Brain microvascular endothelial cell (primary cell): Measurements from ENCODE around the gene DUSP8.
"Not testable (repeated sequence)": the region's sequence is repeated elsewhere in the genome, so short reads cannot be mapped to it uniquely, and the experiment has no call there.

Experiments used
- DNase-seq: peaks from one replicate; pipeline ENCODE4 v3.0.0-alpha.2; 2020
- H3K27ac ChIP-seq: fragments of 250-450 bp; sonication (Bioruptor Pico); 2 replicates; pipeline ENCODE4 v1.5.1; 2020; ENCODE audit warnings: mild to moderate bottlenecking, moderate library complexity
- H3K27me3 ChIP-seq: fragments of 250-450 bp; sonication (Bioruptor Pico); replicated peaks from 2 replicates; pipeline ENCODE4 v1.5.1; 2020; ENCODE audit warnings: mild to moderate bottlenecking
- H3K36me3 ChIP-seq: fragments of 250-450 bp; sonication (Bioruptor Pico); replicated peaks from 2 replicates; pipeline ENCODE4 v1.5.1; 2020; ENCODE audit warnings: mild to moderate bottlenecking
- H3K4me3 ChIP-seq: 2 replicates; pipeline ENCODE4 v1.5.1; 2011; ENCODE audit warnings: low read depth, mild to moderate bottlenecking, control low read depth, low read length, moderate library complexity
- CTCF ChIP-seq: IDR thresholded peaks from 2 replicates; pipeline ENCODE4 v1.5.1; 2011; ENCODE audit warnings: low read depth, mild to moderate bottlenecking, moderate library complexity, low read length, control low read depth, inconsistent platforms; ENCODE audit errors: missing control alignments
- in situ Hi-C: cut with HindIII; loops from 2 replicates; pipeline ENCODE4 v1.10.0; 2017; ENCODE audit warnings: low sequenced_read_pairs, low pct_ligation_motif_present

The DUSP8 gene, protein sequence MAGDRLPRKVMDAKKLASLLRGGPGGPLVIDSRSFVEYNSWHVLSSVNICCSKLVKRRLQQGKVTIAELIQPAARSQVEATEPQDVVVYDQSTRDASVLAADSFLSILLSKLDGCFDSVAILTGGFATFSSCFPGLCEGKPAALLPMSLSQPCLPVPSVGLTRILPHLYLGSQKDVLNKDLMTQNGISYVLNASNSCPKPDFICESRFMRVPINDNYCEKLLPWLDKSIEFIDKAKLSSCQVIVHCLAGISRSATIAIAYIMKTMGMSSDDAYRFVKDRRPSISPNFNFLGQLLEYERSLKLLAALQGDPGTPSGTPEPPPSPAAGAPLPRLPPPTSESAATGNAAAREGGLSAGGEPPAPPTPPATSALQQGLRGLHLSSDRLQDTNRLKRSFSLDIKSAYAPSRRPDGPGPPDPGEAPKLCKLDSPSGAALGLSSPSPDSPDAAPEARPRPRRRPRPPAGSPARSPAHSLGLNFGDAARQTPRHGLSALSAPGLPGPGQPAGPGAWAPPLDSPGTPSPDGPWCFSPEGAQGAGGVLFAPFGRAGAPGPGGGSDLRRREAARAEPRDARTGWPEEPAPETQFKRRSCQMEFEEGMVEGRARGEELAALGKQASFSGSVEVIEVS

GRCh38 chr11:1572197-1573076 is at the start of gene DUSP8:
DUSP8 (minus strand) TSS chr11:1572271; CDS start chr11:1565826, 6,445 bp downstream.
- peak; percentile 77 for DNase-seq
- Histone ChIP-seq H3K4me3 (peak within 1 kb of the TSS; percentile 56), H3K27ac (no peak within 1 kb of the TSS), H3K27me3 (peaks cover 14% of the 10 kb centered on the region), H3K36me3 (no peaks in the 10 kb centered on the region)
- in situ Hi-C loops, result no loop called here
- TF ChIP-seq CTCF, result no peak

- TF ChIP-seq CTCF, result no peak
- Histone ChIP-seq H3K4me3 (no peak overlapping the region), H3K36me3 (no peaks in the 10 kb centered on the region), H3K27me3 (no peaks in the 10 kb centered on the region), H3K27ac (no peak overlapping the region)
- peak; percentile 22 for DNase-seq
- in situ Hi-C loops, result no loop called here
Measured at GRCh38 chr11:1619449-1619848, 47.4 kb upstream of the DUSP8 start.

- Histone ChIP-seq H3K36me3 (no peaks in the 10 kb centered on the region), H3K4me3 (no peak overlapping the region), H3K27me3 (no peaks in the 10 kb centered on the region), H3K27ac (no peak overlapping the region)
- DNase-seq, result no peak
- no peak for TF ChIP-seq CTCF
- in situ Hi-C loops, result no loop called here
Measured at GRCh38 chr11:1618231-1618630, 46.2 kb upstream of the DUSP8 start.

- no peak for DNase-seq
- Histone ChIP-seq H3K4me3 (no peak within 1 kb of the TSS), H3K27me3 (peaks cover 6% of the 10 kb centered on the region), H3K27ac (no peak within 1 kb of the TSS), H3K36me3 (no peaks in the 10 kb centered on the region)
- no peak for TF ChIP-seq CTCF
- in situ Hi-C loops, result no loop called here
Measured at GRCh38 chr11:1608363-1608762, 36.3 kb upstream of the DUSP8 start, which contains the start of gene KRTAP5-3. KRTAP5-3 (minus strand) TSS chr11:1608463; CDS start chr11:1608385, 78 bp downstream.

- DNase-seq, H3K36me3 ChIP-seq, H3K27me3 ChIP-seq, H3K4me3 ChIP-seq, H3K27ac ChIP-seq, in situ Hi-C loops: not testable (repeated sequence)
Measured at GRCh38 chr11:1607901-1608300, 35.8 kb upstream of the DUSP8 start.

- H3K27ac ChIP-seq, in situ Hi-C loops, H3K36me3 ChIP-seq, H3K4me3 ChIP-seq, H3K27me3 ChIP-seq, DNase-seq: not testable (repeated sequence)
Measured at GRCh38 chr11:1607156-1607845, 35.2 kb upstream of the DUSP8 start.

- H3K27ac ChIP-seq, DNase-seq, H3K27me3 ChIP-seq, H3K36me3 ChIP-seq, H3K4me3 ChIP-seq, in situ Hi-C loops: not testable (repeated sequence)
Measured at GRCh38 chr11:1605923-1606322, 33.9 kb upstream of the DUSP8 start.
